ENCODE data around the gene FBXO45. TPM values are rescaled to one million over a fixed set of nuclear protein-coding genes. Genes with fewer than 3 reads are reported as not detected.

The FBXO45 gene
- total and polyA plus RNA-seq, 2 donors (not counting 1 experiment from before 2014, with no cell fraction given), result 6.9 to 10.6 TPM

DNA sequence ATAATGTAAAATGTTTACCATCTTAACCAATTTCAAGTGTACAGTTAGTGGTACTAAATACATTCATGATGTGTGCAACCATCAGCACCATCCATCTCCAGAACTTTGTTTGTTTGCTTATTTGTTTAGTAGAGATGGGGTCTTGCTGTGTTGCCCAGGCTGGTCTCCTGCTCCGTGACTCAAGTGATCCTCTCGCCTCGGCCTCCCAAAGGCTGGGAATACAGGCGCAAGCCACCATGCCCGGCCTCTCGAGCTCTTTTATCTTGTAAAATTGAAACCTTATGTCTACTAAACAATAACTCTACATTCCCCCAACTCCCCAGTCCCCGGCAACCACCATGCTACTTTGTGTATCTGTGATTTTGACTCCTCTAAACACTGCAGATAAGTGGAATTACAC is 31.9 kb downstream of the FBXO45 start:
- no peak for TF ChIP-seq CTCF (conservative IDR thresholded peaks at IDR 0.05 in 1 of 2, IDR thresholded peaks at IDR 0.05 in 1 of 2; ENCODE audit: low read depth in 1 of 2, low read length in 2 of 2)
- TF ChIP-seq EZH2 (IDR thresholded peaks at IDR 0.05; ENCODE audit: low read length, missing control alignments), result no peak
- H3K9me3 ChIP-seq (ENCODE audit: control insufficient read depth, insufficient read depth, low read depth, low read length), result no peaks in the 10 kb centered on the region
- no peaks in the 10 kb centered on the region for H3K79me2 ChIP-seq (ENCODE audit: control insufficient read depth, insufficient read depth, low read length)
- H3K27me3 ChIP-seq (ENCODE audit: control insufficient read depth, insufficient read depth, low read length), result peaks cover 5% of the 10 kb centered on the region
- H3K27ac ChIP-seq (ENCODE audit: insufficient read depth, low read length), result no peak overlapping the region
- H2AFZ ChIP-seq (ENCODE audit: low read length), result no peak overlapping the region
- H3K4me2 ChIP-seq (ENCODE audit: extremely low read depth, insufficient read depth, low read length), result no peak overlapping the region
- no peak for DNase-seq (ENCODE audit: low read depth in 2 of 2)
- H3K4me3 ChIP-seq (replicated peaks in 1 of 4; ENCODE audit: control extremely low read depth in 1 of 4, insufficient read depth in 1 of 4, low read depth in 3 of 4, low read length in 4 of 4), result no peak overlapping the region
- H4K20me1 ChIP-seq (ENCODE audit: control insufficient read depth, extremely low read depth, insufficient read depth, low read length), result no peaks in the 10 kb centered on the region
- no peaks in the 10 kb centered on the region for H3K4me1 ChIP-seq (ENCODE audit: control insufficient read depth, extremely low read depth, insufficient read depth, low read length)
- no peak overlapping the region for H3K9ac ChIP-seq (ENCODE audit: insufficient read depth, low read length)
- no peaks in the 10 kb centered on the region for H3K36me3 ChIP-seq (ENCODE audit: control insufficient read depth, insufficient read depth, low read length)

DNA sequence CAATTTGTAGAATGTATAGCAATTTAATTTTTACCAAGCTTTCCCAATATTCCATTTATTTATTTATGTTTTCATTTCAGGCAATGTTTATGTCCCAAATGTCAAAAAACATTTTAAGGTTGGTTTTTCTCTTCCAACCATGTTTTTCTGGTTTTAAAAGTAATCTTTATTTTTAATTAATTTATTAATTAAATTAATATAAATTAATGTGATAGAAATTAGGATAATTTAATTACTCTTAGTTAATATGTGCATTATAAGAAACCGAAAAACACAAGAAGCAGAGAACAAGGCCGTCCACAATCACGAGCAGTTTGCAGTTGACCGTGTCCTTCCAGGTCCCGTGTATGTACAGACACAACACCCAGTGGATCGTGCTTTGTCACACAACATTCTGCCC is 34.2 kb downstream of the FBXO45 start:
- Histone ChIP-seq H3K9ac (ENCODE audit: insufficient read depth, low read length) (no peak overlapping the region), H3K79me2 (ENCODE audit: control insufficient read depth, insufficient read depth, low read length) (no peaks in the 10 kb centered on the region), H3K4me3 (replicated peaks in 1 of 4; ENCODE audit: control extremely low read depth in 1 of 4, insufficient read depth in 1 of 4, low read depth in 3 of 4, low read length in 4 of 4) (no peak overlapping the region), H3K27ac (ENCODE audit: insufficient read depth, low read length) (no peak overlapping the region), H2AFZ (ENCODE audit: low read length) (no peak overlapping the region), H4K20me1 (ENCODE audit: control insufficient read depth, extremely low read depth, insufficient read depth, low read length) (no peaks in the 10 kb centered on the region), H3K9me3 (ENCODE audit: control insufficient read depth, insufficient read depth, low read depth, low read length) (no peaks in the 10 kb centered on the region), H3K4me1 (ENCODE audit: control insufficient read depth, extremely low read depth, insufficient read depth, low read length) (no peaks in the 10 kb centered on the region), H3K27me3 (ENCODE audit: control insufficient read depth, insufficient read depth, low read length) (peaks cover 4% of the 10 kb centered on the region), H3K36me3 (ENCODE audit: control insufficient read depth, insufficient read depth, low read length) (no peaks in the 10 kb centered on the region), H3K4me2 (ENCODE audit: extremely low read depth, insufficient read depth, low read length) (no peak overlapping the region)
- TF ChIP-seq CTCF (conservative IDR thresholded peaks at IDR 0.05 in 1 of 2, IDR thresholded peaks at IDR 0.05 in 1 of 2; ENCODE audit: low read depth in 1 of 2, low read length in 2 of 2) (no peak), EZH2 (IDR thresholded peaks at IDR 0.05; ENCODE audit: low read length, missing control alignments) (no peak)
- no peak for DNase-seq (ENCODE audit: low read depth in 2 of 2)

- no peaks in the 10 kb centered on the region for H4K20me1 ChIP-seq (ENCODE audit: control insufficient read depth, extremely low read depth, insufficient read depth, low read length)
- no peak overlapping the region for H3K4me3 ChIP-seq (replicated peaks in 1 of 4; ENCODE audit: control extremely low read depth in 1 of 4, insufficient read depth in 1 of 4, low read depth in 3 of 4, low read length in 4 of 4)
- H3K9me3 ChIP-seq (ENCODE audit: control insufficient read depth, insufficient read depth, low read depth, low read length), result no peaks in the 10 kb centered on the region
- no peak for TF ChIP-seq EZH2 (IDR thresholded peaks at IDR 0.05; ENCODE audit: low read length, missing control alignments)
- TF ChIP-seq CTCF (conservative IDR thresholded peaks at IDR 0.05 in 1 of 2, IDR thresholded peaks at IDR 0.05 in 1 of 2; ENCODE audit: low read depth in 1 of 2, low read length in 2 of 2), result no peak
- H3K9ac ChIP-seq (ENCODE audit: insufficient read depth, low read length), result no peak overlapping the region
- H3K36me3 ChIP-seq (ENCODE audit: control insufficient read depth, insufficient read depth, low read length), result no peaks in the 10 kb centered on the region
- peaks cover 4% of the 10 kb centered on the region for H3K27me3 ChIP-seq (ENCODE audit: control insufficient read depth, insufficient read depth, low read length)
- H2AFZ ChIP-seq (ENCODE audit: low read length), result no peak overlapping the region
- no peaks in the 10 kb centered on the region for H3K4me1 ChIP-seq (ENCODE audit: control insufficient read depth, extremely low read depth, insufficient read depth, low read length)
- DNase-seq (ENCODE audit: low read depth in 2 of 2), result no peak
- no peaks in the 10 kb centered on the region for H3K79me2 ChIP-seq (ENCODE audit: control insufficient read depth, insufficient read depth, low read length)
- H3K4me2 ChIP-seq (ENCODE audit: extremely low read depth, insufficient read depth, low read length), result no peak overlapping the region
- H3K27ac ChIP-seq (ENCODE audit: insufficient read depth, low read length), result no peak overlapping the region
Observed at GRCh38 chr3:196603683-196604082, 35.2 kb downstream of the FBXO45 start.
